A549 (cell line): ENCODE results near the gene ELL.

Source experiments
- CTCF ChIP-seq: fragments of >200 bp; sonication (Bioruptor Twin); formaldehyde crosslinking; IDR thresholded peaks from 3 replicates; pipeline ENCODE4 v1.5.1; 2016
- JUNB ChIP-seq: fragments of >200 bp; sonication (Bioruptor Twin); formaldehyde crosslinking; IDR thresholded peaks from 2 replicates; pipeline ENCODE4 v1.6.1; 2016
- MYC ChIP-seq: IDR thresholded peaks from 2 replicates; pipeline ENCODE4 v1.6.1; 2012; ENCODE audit warnings: mild to moderate bottlenecking, inconsistent platforms, low read length, improper control_type of control experiment, borderline replicate concordance
- POLR2A ChIP-seq: IDR thresholded peaks from 2 replicates; pipeline ENCODE4 v1.6.1; 2012; ENCODE audit warnings: mild to moderate bottlenecking, low read length
- RAD21 ChIP-seq, 2 experiments: fragments of >200 bp in 1 of 2; sonication (Bioruptor Twin) in 1 of 2; formaldehyde crosslinking in 1 of 2; IDR thresholded peaks in 1 of 2; conservative IDR thresholded peaks in 1 of 2; 2 replicates in 1 of 2; 3 replicates in 1 of 2; pipeline ENCODE4 v1.6.1; 2012 to 2018; ENCODE audit warnings: inconsistent platforms in 1 of 2
- SMC3 ChIP-seq: fragments of >200 bp; sonication (Bioruptor Twin); formaldehyde crosslinking; IDR thresholded peaks from 3 replicates; pipeline ENCODE4 v1.6.1; 2018; ENCODE audit warnings: inconsistent platforms
- ZFP36 ChIP-seq: fragments of 450-650 bp; IDR thresholded peaks from 2 replicates; pipeline ENCODE4 v1.6.1; 2014; ENCODE audit warnings: borderline replicate concordance; ENCODE audit not compliant: partially characterized antibody
- TF ChIP-seq, protein P1 (sequence below): IDR thresholded peaks from 2 replicates; pipeline ENCODE4 v1.6.1; 2012

DNA sequence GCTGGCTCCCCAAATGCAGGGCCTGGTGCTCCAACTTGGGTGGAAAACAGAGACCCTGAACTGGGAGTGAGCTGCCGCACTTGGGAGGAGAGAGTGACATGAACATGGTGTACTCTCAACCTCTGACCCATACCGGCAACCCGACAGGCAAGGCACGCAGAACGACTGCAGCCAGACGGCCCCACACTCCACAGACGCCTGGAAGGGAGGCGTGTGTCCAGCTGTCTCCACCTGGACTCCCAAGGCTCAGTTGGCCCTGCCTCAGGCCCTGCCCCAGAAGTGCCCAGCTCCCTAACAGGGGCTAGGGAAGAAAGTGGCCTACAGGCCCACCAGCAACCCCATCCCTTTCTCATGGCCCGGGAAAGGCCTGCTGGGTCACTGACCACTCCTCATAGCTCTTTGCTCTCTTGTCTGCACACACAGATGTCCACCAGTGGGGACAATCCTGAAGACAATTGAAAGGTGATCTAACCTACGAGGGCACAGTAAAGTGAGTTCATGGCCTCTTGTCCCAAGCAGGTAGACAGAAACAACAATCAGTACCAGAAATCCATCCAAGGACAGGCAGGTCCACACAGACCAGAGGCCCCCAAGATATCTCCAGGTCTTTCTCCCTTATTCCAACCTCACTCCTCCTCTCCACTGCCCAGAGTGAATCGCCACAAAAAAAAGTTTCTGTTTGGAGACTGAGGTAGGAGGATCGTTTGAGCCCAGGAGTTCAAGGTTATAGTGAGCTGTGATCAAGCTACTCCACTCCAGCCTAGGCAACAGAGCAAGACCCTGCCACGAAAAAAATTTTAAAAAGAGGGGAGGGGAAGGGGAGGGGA, 28.2 kb downstream of the ELL start:
- TF ChIP-seq POLR2A (no peak), MYC (no peak), RAD21 (conservative IDR thresholded peaks at IDR 0.05 in 1 of 2, IDR thresholded peaks at IDR 0.05 in 1 of 2) (no peak), JUNB (no peak), CTCF (no peak), SMC3 (no peak), ZFP36 (no peak)
- TF ChIP-seq, protein P1, sequence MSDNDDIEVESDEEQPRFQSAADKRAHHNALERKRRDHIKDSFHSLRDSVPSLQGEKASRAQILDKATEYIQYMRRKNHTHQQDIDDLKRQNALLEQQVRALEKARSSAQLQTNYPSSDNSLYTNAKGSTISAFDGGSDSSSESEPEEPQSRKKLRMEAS = no peak
